ENCODE results near the gene HEPACAM.

DNA sequence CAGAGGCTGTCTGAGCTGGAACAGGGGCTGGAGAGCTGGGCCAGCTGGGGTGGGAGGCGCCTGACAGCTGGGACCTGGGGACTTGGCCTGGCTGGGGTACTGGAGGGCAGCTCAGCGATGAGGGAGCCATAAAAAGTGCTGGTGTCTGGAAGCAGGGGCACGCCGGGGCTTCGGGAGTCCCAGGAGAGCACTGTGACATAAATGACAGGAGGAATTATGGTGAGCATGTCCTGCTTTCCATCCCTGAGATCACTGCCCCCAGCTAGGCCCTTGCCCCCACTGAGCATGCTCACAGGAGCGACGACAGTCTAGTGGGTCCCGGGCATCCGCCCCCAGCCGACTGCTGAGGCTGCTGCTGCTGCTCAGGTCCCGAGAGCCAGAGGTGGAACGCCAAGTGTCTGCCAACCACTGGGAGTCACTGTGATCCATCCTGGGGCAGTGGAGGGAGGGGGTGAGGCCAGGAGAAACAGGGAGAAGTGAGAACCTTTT, 44.4 kb downstream of the HEPACAM start:
- no peak for TF ChIP-seq POLR2A (IDR thresholded peaks at IDR 0.05; ENCODE audit: low read depth, low read length)
- no peak for TF ChIP-seq TAF1 (IDR thresholded peaks at IDR 0.05; ENCODE audit: borderline replicate concordance, low read depth, low read length)

Data from GM12892 (cell line).